B cell (primary cell): ENCODE measurements around the gene HNRNPH1.

Experiments used
- CTCF ChIP-seq: fragments of 200-600 bp; IDR thresholded peaks from one replicate; pipeline ENCODE4 v1.8.0; 2022; ENCODE audit warnings: antibody characterized with exemption, mild to moderate bottlenecking
- EZH2 ChIP-seq: IDR thresholded peaks from 2 replicates; pipeline ENCODE4 v1.6.1; 2012; ENCODE audit warnings: borderline replicate concordance, low read depth, mild to moderate bottlenecking, moderate library complexity, low read length; ENCODE audit not compliant: insufficient read depth, poor library complexity, severe bottlenecking

GRCh38 chr5:179606071-179606909 lies 17.2 kb downstream of the HNRNPH1 start:
- no peak for TF ChIP-seq CTCF
- no peak for TF ChIP-seq EZH2
